OCI-LY3 (cell line): ENCODE measurements around the gene HPRT1.

Experiments
- H2AFZ ChIP-seq: fragments of 200-600, 300-600 bp; shearing (Covaris generic); 2 replicates; pipeline ENCODE4 v1.6.0; 2014; ENCODE audit warnings: antibody characterized with exemption, low read depth, low read length
- H3K27ac ChIP-seq: fragments of 200-600, 300-600 bp; sonication (generic); 2 replicates; pipeline ENCODE4 v1.5.1; 2014; ENCODE audit warnings: mild to moderate bottlenecking, low read length, moderate library complexity, mixed read lengths
- H3K27me3 ChIP-seq: fragments of 200-600, 300-600 bp; sonication (generic); 2 replicates; pipeline ENCODE4 v1.6.1; 2014; ENCODE audit warnings: low read depth, low read length, mixed read lengths
- H3K36me3 ChIP-seq: fragments of 200-600, 300-600 bp; sonication (generic); replicated peaks from 2 replicates; pipeline ENCODE3; 2014; ENCODE audit warnings: low read depth, low read length, mixed read lengths
- H3K4me1 ChIP-seq: fragments of 300-600, 200-600 bp; sonication (generic); 2 replicates; pipeline ENCODE4 v1.6.1; 2014; ENCODE audit warnings: low read length, mixed read lengths
- H3K4me2 ChIP-seq: fragments of 200-600, 300-600 bp; sonication (generic); 2 replicates; pipeline ENCODE4 v1.6.1; 2014; ENCODE audit warnings: low read length, mixed read lengths
- H3K4me3 ChIP-seq: fragments of 300-600, 200-600 bp; sonication (generic); 2 replicates; pipeline ENCODE4 v1.5.1; 2014; ENCODE audit warnings: antibody characterized with exemption, mild to moderate bottlenecking, low read length, moderate library complexity
- H3K79me2 ChIP-seq: fragments of 300-600, 200-600 bp; shearing (Covaris generic); 2 replicates; pipeline ENCODE4 v1.6.1; 2014; ENCODE audit warnings: mild to moderate bottlenecking, low read length, mixed read lengths
- H3K9ac ChIP-seq: fragments of 300-600, 200-600 bp; shearing (Covaris generic); 2 replicates; pipeline ENCODE4 v1.6.0; 2014; ENCODE audit warnings: mild to moderate bottlenecking, low read length, moderate library complexity
- H3K9me3 ChIP-seq: fragments of 200-600, 300-600 bp; shearing (Covaris generic); 2 replicates; pipeline ENCODE4 v1.6.1; 2014; ENCODE audit warnings: low read length, mixed read lengths; ENCODE audit not compliant: insufficient read depth
- H4K20me1 ChIP-seq: fragments of 200-600, 300-600 bp; sonication (generic); 2 replicates; pipeline ENCODE4 v1.6.1; 2016; ENCODE audit warnings: low read length, mixed read lengths; ENCODE audit not compliant: insufficient read depth
- CTCF ChIP-seq: fragments of 200-600, 300-600 bp; sonication (generic); IDR thresholded peaks from 2 replicates; pipeline ENCODE4 v1.5.1; 2014; ENCODE audit warnings: antibody characterized with exemption, low read length, low read depth
- EZH2phosphoT487 ChIP-seq: fragments of 200-600 bp; shearing (Covaris generic); IDR thresholded peaks from 2 replicates; pipeline ENCODE4 v1.6.1; 2018; ENCODE audit warnings: antibody characterized with exemption, mixed run types, low read depth

HPRT1 gene

GRCh38 chrX:134460005-134460861 lies at the start of gene HPRT1:
Gene HPRT1, plus strand, starts transcription at chrX:134460165. Its CDS starts 147 bp downstream, at chrX:134460312.
- H2AFZ ChIP-seq, result no peak within 1 kb of the TSS
- peak within 1 kb of the TSS; percentile 53 for H3K27ac ChIP-seq
- peak within 1 kb of the TSS; percentile 98 for H3K4me2 ChIP-seq
- peaks cover 45% of the 10 kb centered on the region for H3K79me2 ChIP-seq
- H3K4me1 ChIP-seq, result peaks cover 5% of the 10 kb centered on the region; the same call in 1 of the 2 replicates
- H3K27me3 ChIP-seq, result no peaks in the 10 kb centered on the region
- peak within 1 kb of the TSS; percentile 88 for H3K4me3 ChIP-seq
- no peaks in the 10 kb centered on the region for H3K36me3 ChIP-seq
- peak within 1 kb of the TSS; percentile 76 for H3K9ac ChIP-seq
- H4K20me1 ChIP-seq, result no peaks in the 10 kb centered on the region
- no peaks in the 10 kb centered on the region for H3K9me3 ChIP-seq
- TF ChIP-seq EZH2phosphoT487 (no peak), CTCF (no peak)

GRCh38 chrX:134416087-134416486 lies 43.9 kb upstream of the HPRT1 start:
- Histone ChIP-seq H3K79me2 (peaks cover 3% of the 10 kb centered on the region), H4K20me1 (0 out of 2 replicates have a peak, but pooled peaks cover 2% of the 10 kb centered on the region), H3K4me1 (no peaks in the 10 kb centered on the region), H3K27me3 (no peaks in the 10 kb centered on the region), H3K9me3 (no peaks in the 10 kb centered on the region), H2AFZ (no peak overlapping the region), H3K4me2 (no peak overlapping the region), H3K27ac (no peak overlapping the region), H3K36me3 (peaks cover 49% of the 10 kb centered on the region), H3K9ac (no peak overlapping the region), H3K4me3 (no peak overlapping the region)
- TF ChIP-seq EZH2phosphoT487, result no peak
- no peak for TF ChIP-seq CTCF

GRCh38 chrX:134418317-134419113 lies 41.5 kb upstream of the HPRT1 start:
- Histone ChIP-seq H3K27me3 (no peaks in the 10 kb centered on the region), H3K9ac (no peak overlapping the region), H2AFZ (no peak overlapping the region), H3K27ac (no peak overlapping the region), H3K4me2 (no peak overlapping the region), H3K36me3 (peaks cover 54% of the 10 kb centered on the region), H3K4me1 (no peaks in the 10 kb centered on the region), H3K9me3 (no peaks in the 10 kb centered on the region), H3K4me3 (no peak overlapping the region), H3K79me2 (no peaks in the 10 kb centered on the region; the same call in 1 of the 2 replicates), H4K20me1 (no peaks in the 10 kb centered on the region)
- TF ChIP-seq EZH2phosphoT487 (no peak), CTCF (no peak)

- H4K20me1 ChIP-seq, result no peaks in the 10 kb centered on the region
- H2AFZ ChIP-seq, result no peak overlapping the region
- H3K4me3 ChIP-seq, result no peak overlapping the region
- no peak for TF ChIP-seq EZH2phosphoT487
- TF ChIP-seq CTCF, result no peak
- H3K9ac ChIP-seq, result no peak overlapping the region
- peaks cover 44% of the 10 kb centered on the region for H3K36me3 ChIP-seq
- H3K27me3 ChIP-seq, result no peaks in the 10 kb centered on the region
- no peaks in the 10 kb centered on the region for H3K4me1 ChIP-seq
- no peaks in the 10 kb centered on the region; the same call in 1 of the 2 replicates for H3K79me2 ChIP-seq
- no peak overlapping the region for H3K4me2 ChIP-seq
- H3K9me3 ChIP-seq, result no peaks in the 10 kb centered on the region
- H3K27ac ChIP-seq, result no peak overlapping the region
Observed at GRCh38 chrX:134419784-134420183, 40.2 kb upstream of the HPRT1 start.
